SH-SY5Y (cell line): ENCODE data around the gene KCNQ5.

ENCODE experiments used
- GATA2 ChIP-seq: IDR thresholded peaks from 2 replicates; pipeline ENCODE4 v1.6.1; 2011; ENCODE audit warnings: mild to moderate bottlenecking, low read depth, low read length
- GATA3 ChIP-seq: IDR thresholded peaks from 2 replicates; pipeline ENCODE4 v1.6.1; 2011; ENCODE audit warnings: low read depth, mild to moderate bottlenecking, low read length, moderate library complexity

DNA sequence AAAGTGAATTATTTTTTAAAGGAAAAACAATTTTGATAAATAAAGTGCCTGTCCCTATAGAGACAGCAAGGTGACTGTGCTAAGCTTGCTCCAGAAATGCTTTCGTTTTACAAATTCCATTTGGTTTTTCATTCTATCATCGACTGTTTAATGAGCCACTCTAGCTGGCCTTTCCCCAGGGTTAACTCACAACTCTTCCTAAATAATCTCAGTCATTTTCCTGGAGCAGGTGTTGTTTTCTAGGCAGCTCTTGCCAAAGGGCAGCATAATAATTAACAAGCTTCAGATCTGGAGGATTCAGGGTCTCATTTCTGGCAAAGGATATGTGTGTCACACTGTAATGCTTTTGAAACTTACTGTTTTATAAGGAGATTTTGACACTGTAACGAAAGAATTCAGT lies 419.2 kb downstream of the KCNQ5 start:
- TF ChIP-seq GATA2 (no peak), GATA3 (no peak)
